NCI-H146 treated with DMSO at 0.1 percent for 48 hours (cell line): ENCODE data around the gene VAPA.

Source experiments
- DNase-seq: peaks from one replicate; lab custom pipeline; 2025; ENCODE audit not compliant: unreplicated experiment; lab: John Stamatoyannopoulos, UW

VAPA gene

DNA sequence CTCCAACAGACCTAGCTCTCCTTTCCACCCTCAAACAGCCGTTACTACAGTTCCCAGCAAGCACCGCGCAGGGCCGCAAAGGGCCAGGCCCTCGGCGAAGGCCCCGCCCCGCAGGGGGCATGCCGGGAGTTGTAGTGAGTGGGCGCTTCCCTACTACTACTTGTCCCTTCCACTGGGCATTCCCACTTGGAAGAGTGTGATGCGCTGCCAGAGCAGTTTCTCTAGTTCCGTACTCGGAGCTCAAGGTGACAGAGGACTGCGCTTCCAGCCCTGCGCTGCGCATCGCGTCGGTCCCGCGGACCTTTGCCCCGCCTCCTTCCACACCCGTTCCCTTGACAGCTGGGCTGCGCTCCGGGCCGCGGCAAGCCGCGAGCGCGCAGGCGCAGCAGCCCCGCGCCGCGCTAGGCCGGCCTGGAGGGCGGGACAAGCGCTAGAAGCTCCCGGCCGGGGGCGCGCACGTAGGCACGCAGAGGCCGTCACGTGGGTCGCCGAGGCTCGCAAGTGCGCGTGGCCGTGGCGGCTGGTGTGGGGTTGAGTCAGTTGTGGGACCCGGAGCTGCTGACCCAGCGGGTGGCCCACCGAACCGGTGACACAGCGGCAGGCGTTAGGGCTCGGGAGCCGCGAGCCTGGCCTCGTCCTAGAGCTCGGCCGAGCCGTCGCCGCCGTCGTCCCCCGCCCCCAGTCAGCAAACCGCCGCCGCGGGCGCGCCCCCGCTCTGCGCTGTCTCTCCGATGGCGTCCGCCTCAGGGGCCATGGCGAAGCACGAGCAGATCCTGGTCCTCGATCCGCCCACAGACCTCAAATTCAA, at the start of gene VAPA:
TSS of gene VAPA (plus strand) at position 491 of the 808 bp plus-strand sequence. CDS start at position 732, 241 bp downstream.
- DNase-seq, result peak; percentile 99

DNA sequence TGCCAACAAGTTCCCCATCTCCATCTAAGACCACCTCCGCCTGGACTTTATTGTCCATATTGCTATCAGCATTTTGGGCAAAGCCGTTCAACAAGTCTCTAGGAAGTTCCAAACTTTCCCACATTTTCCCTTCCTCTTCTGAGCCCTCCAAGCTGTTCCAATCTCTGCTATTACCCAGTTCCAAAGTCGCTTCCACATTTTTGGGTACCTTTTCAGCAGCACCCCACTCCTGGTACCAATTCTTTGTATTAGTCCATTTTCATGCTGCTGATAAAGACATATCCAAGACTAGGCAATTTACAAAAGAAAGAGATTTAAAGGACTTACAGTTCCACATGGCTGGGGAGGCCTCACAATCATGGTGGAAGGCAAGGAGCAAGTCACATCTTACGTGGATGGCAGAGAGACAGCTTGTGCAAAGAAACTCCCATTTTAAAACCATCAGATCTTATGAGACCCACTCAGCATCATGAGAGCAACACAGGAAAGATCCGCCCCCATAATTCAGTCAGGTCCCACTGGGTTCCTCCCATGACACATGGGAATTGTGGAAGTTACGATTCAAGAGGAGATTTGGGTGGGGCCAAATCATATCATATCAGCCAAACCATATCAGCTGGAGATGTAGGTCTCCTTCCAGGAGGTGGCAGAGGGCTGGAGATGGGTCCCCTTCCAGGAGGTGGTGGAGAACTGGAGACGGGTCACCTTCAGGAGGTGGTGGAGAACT, 47.9 kb upstream of the VAPA start:
- DNase-seq, result no peak

GRCh38 chr18:9866627-9867026, 47.2 kb upstream of the VAPA start:
- no peak for DNase-seq

DNA sequence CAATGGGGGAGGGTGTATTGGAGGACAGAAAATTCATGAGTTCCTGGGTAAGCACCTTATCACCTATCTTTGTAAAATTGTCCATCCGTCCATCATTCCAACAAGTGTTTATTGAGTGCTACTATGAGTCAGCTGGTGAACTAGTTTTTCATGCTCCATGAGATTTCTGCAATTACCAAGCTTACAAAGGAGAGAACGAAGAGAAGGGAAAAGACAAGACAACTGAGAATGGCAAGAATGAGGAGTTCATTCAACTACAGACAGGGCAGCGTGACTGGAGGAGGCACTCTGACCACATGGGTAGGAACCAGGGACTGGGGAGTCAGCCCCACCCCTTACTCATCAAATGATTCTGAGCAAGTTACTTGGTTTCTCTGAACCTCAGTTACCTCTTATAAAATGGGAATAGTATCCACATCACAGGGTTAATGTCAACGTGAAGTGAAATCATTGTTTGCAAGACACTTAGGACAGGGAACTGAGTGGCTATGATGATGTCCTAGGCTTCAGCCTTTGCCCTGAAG, 46.7 kb upstream of the VAPA start:
- DNase-seq, result no peak

GRCh38 chr18:9868857-9869714, 44.7 kb upstream of the VAPA start:
- DNase-seq, result no peak

DNA sequence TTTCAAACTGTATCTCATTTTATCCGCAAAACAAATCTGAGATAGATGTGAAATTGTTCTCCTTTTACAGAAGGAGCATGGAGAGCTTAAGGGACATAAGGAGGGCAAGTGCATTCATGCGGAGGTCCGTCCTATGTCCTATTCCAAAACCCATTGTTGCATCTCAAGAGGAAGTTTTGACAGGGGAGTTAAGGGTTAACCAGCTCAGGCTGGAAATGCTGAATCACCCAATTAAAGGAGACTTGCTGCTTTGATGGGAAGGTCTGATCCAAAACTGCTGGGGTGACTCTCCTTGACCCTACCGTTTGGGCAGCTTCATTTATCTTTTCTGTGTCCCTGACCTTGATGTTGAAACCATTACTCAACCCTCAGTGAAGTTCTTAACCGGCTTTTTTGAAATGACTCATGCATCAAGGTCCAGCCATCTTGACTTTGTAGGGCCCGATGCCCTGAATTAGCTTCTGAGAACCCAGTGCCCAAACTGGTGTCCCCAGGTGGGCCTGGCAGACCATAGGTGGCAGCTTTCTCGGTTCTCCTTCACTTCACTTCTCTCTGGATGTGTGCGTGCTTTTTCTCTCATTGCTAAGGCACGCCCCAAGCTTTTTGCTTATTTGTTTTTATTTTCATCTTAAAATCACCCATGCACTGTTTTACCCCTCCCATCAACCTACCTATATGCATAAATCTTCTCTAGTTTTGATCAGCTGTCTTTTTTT, 43.9 kb upstream of the VAPA start:
- DNase-seq, result no peak

- DNase-seq, result no peak
These were observed 43.3 kb upstream of the VAPA start for GRCh38 chr18:9870431-9871008.

- no peak for DNase-seq
These were observed 42.5 kb upstream of the VAPA start for GRCh38 chr18:9871244-9871746.

- DNase-seq, result no peak
These were observed 41.0 kb upstream of the VAPA start for GRCh38 chr18:9872823-9873222.

DNA sequence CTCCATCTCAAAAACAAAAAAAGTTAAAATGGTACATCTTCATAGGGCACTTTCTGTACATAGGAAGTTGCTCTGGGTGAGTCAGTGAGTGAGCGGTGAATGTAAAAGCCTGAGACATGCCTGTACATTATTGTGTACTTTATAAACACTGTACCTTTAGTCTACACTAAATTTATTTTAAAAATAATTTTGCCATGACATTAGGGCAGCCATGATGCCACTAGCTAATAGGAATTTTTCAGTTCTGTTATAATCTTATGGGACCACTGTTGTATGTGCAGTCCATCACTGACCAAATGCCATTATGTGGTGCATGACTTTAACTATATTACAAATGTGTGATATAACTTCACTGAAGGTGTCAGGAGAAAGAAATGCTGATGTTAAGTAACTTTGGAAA, 39.1 kb upstream of the VAPA start:
- no peak for DNase-seq

DNA sequence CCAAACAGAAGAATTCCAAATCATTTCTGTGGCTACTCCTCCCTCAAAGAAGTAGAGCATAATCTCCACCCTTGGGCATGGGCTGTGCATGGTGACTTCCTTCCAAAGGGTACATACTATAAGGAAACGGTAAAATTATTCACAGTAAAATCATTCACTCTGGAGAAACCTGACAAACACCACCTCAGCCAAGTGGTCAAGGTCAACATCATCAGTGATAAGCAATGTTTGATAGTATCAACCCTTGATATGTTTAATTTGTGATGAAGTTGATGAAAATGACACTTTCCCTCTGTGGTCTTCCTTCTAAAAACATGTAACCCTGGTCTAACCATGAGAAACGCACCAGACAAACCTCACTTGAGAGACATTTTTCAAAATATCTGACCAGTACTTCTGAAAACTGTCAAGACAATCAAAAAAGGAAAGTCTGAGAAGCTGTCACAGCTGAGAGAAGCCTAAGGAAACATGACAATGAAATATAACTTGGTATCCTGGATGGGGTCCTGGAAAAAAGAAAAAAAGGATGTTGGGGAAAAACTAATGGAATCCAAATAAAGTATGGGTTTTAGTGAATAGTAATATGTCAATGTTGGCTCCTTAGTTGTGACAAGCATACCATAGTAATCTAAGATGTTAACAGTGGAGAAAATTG, 37.5 kb upstream of the VAPA start:
- DNase-seq, result no peak

- no peak for DNase-seq
These were observed 36.8 kb upstream of the VAPA start for GRCh38 chr18:9876867-9877654.

- no peak for DNase-seq
These were observed 36.2 kb upstream of the VAPA start for GRCh38 chr18:9877655-9878014.

DNA sequence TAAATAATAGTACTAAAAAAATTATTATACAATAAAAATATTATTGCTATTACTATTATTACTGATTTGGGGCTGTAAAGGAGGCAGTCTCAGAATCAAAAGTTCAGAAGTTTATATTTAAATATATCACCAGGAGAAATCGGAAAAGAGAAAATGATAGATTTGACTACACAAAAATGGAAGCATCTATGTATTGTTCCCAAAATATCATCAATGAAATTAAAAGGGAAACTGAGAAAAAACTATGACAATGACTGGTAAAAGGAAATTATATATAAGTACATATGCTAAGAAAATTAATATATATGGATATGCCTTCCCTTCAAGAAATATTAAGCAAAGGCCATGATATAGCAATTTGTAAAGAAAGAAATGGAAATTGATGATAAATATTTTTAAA, 35.7 kb upstream of the VAPA start:
- no peak for DNase-seq

DNA sequence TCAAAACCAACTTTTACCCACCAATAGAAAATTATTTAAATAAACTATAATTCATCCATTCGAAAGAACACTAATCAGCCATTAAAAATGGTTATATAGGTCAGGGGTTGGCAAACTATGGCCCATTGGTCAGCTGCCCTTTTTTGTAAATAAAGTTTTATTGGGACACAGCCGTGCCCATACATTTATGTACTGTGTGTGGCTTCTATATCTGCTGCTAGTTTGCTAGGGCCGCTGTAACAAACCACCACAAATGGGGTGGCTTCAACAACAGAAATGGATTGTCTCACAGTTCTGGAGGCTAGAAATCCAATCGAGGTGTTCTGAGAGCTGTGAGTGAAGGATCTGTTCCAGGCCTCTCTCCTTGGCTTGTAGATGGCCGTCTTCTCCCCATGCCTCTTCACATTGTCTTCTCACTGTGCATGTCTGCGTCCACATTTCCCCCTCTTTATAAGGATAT, 35.0 kb upstream of the VAPA start:
- no peak for DNase-seq

DNA sequence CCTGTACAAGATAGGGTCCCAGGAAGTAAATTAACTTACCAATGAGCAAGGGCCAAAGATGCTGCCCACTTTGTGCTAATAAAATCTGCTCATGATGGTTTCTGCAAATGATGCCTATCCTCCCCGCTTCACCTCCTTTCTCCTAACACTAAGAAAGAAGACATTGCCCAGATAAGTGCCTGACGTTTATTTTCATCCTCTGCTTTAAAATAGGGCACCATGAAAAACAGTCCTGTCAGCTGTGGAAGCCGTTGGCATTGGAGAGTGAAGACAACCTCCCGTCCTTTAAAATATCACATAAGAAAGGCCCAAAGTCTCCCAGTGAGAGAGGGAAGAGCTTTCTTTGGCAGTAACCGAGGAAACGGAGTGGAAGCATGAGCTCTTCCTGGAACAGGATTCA, 29.7 kb upstream of the VAPA start:
- no peak for DNase-seq

DNA sequence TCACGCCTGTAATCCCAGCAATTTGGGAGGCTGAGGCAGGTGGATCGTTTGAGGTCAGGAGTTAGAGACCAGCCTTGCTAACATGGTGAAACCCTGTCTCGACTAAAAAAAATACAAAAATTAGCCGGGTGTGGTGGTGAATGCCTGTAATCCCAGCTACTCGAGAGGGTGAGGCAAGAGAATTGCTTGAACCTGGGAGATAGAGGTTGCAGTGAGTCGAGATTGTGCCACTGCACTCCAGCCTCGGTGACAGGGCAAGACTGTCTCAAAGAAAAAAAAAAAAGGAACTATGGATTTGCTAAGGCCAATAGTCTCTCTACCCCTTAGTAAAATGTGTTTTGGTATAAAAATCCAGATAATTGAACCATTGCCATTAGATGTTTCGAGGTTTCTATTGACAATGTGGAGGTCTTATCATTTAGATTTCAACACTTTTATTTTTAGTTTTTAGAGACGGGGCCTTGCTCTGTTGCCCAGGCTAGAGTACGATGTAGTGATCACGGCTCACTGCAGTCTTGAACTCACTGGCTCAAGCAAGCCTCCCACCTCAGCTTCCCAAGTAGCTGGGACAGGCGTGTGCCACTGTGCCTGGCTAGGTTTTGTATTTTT, 29.2 kb upstream of the VAPA start:
- DNase-seq, result no peak
